Calu3 (cell line): Measurements from ENCODE around the gene ALDH7A1. TPM values are rescaled to one million over a fixed set of nuclear protein-coding genes. Genes with fewer than 3 reads are reported as not detected.
A peak's percentile ranks its signal among the peaks of the same experiment; 100 is the strongest.

Experiments used
- BruUV-seq: library from RNA; stranded (reverse); fragments of 400-500 nt; replicated peaks from 2 replicates; lab custom pipeline; 2021; lab: Mats Ljungman, UMichigan
- CTCF ChIA-PET: fragments of 300-600 bp; sonication (Branson Sonifier 250); formaldehyde crosslinking; loops from one replicate; lab custom pipeline; 2022; ENCODE audit warnings: antibody characterized with exemption; lab: Charles Lee
- DNase-seq: peaks from one replicate; pipeline ENCODE4 v3.0.0; 2022
- H3K27ac Mint-ChIP-seq: one replicate; pipeline ENCODE4 v1.8.0; 2022; ENCODE audit warnings: mixed read lengths; ENCODE audit not compliant: unreplicated experiment
- H3K27me3 Mint-ChIP-seq: one replicate; pipeline ENCODE4 v1.8.0; 2022; ENCODE audit warnings: mixed read lengths; ENCODE audit not compliant: unreplicated experiment
- H3K36me3 Mint-ChIP-seq: one replicate; pipeline ENCODE4 v1.8.0; 2022; ENCODE audit warnings: mild to moderate bottlenecking, moderate library complexity, mixed read lengths; ENCODE audit not compliant: insufficient read depth, unreplicated experiment
- H3K4me1 Mint-ChIP-seq: one replicate; pipeline ENCODE4 v1.8.0; 2022; ENCODE audit warnings: mild to moderate bottlenecking, low read depth, mixed read lengths; ENCODE audit not compliant: unreplicated experiment
- H3K4me3 Mint-ChIP-seq: one replicate; pipeline ENCODE4 v1.8.0; 2022; ENCODE audit warnings: mild to moderate bottlenecking, low read depth, moderate library complexity, mixed read lengths; ENCODE audit not compliant: unreplicated experiment
- H3K9me3 Mint-ChIP-seq: one replicate; pipeline ENCODE4 v1.8.0; 2022; ENCODE audit warnings: low read depth, mixed read lengths; ENCODE audit not compliant: unreplicated experiment
- CTCF ChIP-seq: fragments of 200-600 bp; IDR thresholded peaks from one replicate; pipeline ENCODE4 v1.8.0; 2022; ENCODE audit warnings: antibody characterized with exemption; ENCODE audit not compliant: unreplicated experiment
- intact Hi-C: fragments of 100-400 bp; cut with micrococcal nuclease; formaldehyde crosslinking; loops from one replicate; pipeline ENCODE4 v1.10.0; 2022; ENCODE audit not compliant: unreplicated experiment
- total RNA-seq: library from RNA; stranded (reverse); gene quantifications from 2 replicates; pipeline ENCODE4 v1.2.3, GENCODE V29; 2022

The ALDH7A1 gene
- total RNA-seq, 1 experiment from 2014 or later: 108 TPM

DNA sequence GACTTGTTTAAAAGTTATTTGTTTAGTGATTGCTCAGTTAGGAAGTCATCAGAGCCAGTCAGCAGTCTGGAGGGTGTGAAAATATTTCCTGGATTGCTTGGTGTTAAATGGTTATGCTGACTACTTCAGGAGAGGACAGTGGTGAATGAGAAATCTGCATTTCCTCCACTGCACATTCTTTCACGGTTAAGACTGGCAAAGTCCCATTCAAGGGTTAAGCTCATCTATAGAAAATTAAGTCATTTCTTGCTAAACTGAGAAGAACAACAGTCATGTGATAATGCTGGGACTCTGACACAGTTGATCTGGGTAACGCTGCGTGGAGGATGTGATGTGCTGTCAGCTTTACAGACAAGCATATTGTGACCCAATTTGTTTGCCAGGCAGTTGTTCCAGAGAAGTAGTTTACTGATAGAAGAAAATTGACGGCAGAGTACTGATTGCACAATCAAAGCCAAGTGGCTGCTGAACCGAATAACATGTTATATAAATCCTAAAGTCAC is 91.4 kb downstream of the ALDH7A1 start:
- BruUV-seq: no TSS peak
- H3K4me1 Mint-ChIP-seq: peaks cover 2% of the 10 kb centered on the region
- no peaks in the 10 kb centered on the region for H3K36me3 Mint-ChIP-seq
- no peak for TF ChIP-seq CTCF
- DNase-seq: no peak
- intact Hi-C loops: loop anchor here (5.0 kb wide), 1 partner anchor 34 kb away; no protein-coding TSS in a partner anchor
- CTCF ChIA-PET: no interaction called here
- peaks cover 2% of the 10 kb centered on the region for H3K9me3 Mint-ChIP-seq
- no peak overlapping the region for H3K27ac Mint-ChIP-seq
- H3K27me3 Mint-ChIP-seq: no peaks in the 10 kb centered on the region
- no peak overlapping the region for H3K4me3 Mint-ChIP-seq

- H3K9me3 Mint-ChIP-seq: no peaks in the 10 kb centered on the region
- CTCF ChIA-PET: no interaction called here
- TF ChIP-seq CTCF: no peak
- no peaks in the 10 kb centered on the region for H3K36me3 Mint-ChIP-seq
- no peak overlapping the region for H3K4me3 Mint-ChIP-seq
- BruUV-seq: no TSS peak
- DNase-seq: no peak
- H3K27ac Mint-ChIP-seq: no peak overlapping the region
- no peaks in the 10 kb centered on the region for H3K4me1 Mint-ChIP-seq
- no peaks in the 10 kb centered on the region for H3K27me3 Mint-ChIP-seq
- intact Hi-C loops: loop anchor here (5.0 kb wide), 1 partner anchor 36 kb away; no protein-coding TSS in a partner anchor
Observed at GRCh38 chr5:126501448-126501847, 93.6 kb downstream of the ALDH7A1 start.

DNA sequence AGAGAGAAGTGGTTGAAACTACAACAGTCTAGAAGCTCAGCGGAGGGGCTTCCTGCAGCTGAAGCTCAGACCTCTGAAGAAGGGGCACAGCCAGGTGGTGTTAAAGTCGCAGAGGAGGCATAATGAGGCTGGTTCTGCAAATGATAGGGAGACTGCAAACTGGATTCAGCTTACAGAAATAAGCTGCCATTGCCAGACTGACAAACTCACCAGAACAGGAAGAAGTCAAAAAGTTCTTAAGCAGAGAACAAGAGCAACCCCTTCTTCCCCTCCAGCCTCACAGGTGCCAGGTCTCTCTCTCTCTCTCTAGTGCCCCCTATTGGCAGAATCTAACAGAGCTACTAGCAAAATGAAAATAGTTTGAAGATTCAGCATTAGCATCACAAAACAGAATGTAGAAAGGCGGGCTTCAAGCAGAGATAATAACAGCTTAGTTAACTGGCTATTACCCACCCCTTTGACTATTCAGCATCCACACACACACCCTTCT is 95.1 kb downstream of the ALDH7A1 start:
- Mint-ChIP-seq H3K36me3 (no peaks in the 10 kb centered on the region), H3K27me3 (no peaks in the 10 kb centered on the region), H3K4me1 (no peaks in the 10 kb centered on the region), H3K27ac (no peak overlapping the region), H3K9me3 (no peaks in the 10 kb centered on the region), H3K4me3 (no peak overlapping the region)
- CTCF ChIA-PET: interaction anchor here (0.6 to 1.3 kb wide), 14 partner anchors 10 to 1128 kb away, joined by 3 to 7 read pairs (median 3); no protein-coding TSS in a partner anchor
- peak; percentile 52 for TF ChIP-seq CTCF
- no TSS peak for BruUV-seq
- intact Hi-C loops: loop anchor here (5.0 kb wide), 1 partner anchor 37 kb away; no protein-coding TSS in a partner anchor
- peak; percentile 34 for DNase-seq

DNA sequence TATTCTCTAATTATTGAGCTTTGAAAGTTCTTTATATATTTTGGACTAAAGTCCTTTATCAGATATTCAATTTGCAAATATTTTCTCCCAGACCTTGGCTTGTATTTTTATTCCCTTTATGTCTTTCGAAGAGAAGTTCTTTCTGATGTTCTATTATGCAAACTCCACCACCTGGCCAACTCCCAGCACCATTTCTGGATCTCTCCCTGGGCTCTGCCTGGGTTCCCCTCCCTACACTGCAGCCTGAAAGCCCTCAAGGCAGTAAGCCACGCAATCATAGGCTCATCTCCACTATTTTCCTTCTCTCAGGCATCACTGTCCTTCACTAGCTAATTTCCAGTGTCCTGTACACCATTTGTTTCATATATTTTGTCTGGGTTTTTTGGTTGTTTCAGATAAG is 95.7 kb downstream of the ALDH7A1 start:
- TF ChIP-seq CTCF: no peak
- Mint-ChIP-seq H3K36me3 (no peaks in the 10 kb centered on the region), H3K27me3 (no peaks in the 10 kb centered on the region), H3K4me3 (no peak overlapping the region), H3K27ac (no peak overlapping the region), H3K4me1 (no peaks in the 10 kb centered on the region), H3K9me3 (no peaks in the 10 kb centered on the region)
- CTCF ChIA-PET: interaction anchor here (0.7 to 1.2 kb wide), 5 partner anchors 9 to 160 kb away, joined by 3 to 7 read pairs (median 3); no protein-coding TSS in a partner anchor
- intact Hi-C loops: no loop called here
- no peak for DNase-seq
- no TSS peak for BruUV-seq
